ENCODE results near the gene CLDN20.

- TF ChIP-seq CTCF (IDR thresholded peaks at IDR 0.05) (no peak), POLR2A (IDR thresholded peaks at IDR 0.05) (no peak)
Observed at GRCh38 chr6:155262655-155263054, 1.2 kb upstream of the CLDN20 start.
